Fibroblast of gingiva (primary cell): ENCODE results near the gene USH2A.
"Not testable (repeated sequence)": the region's sequence is repeated elsewhere in the genome, so short reads cannot be mapped to it uniquely, and the experiment has no call there.

Experiments
- DNase-seq: peaks from one replicate; pipeline ENCODE4 v3.0.0-alpha.2; 2011; ENCODE audit warnings: low read depth

Gene USH2A

GRCh38 chr1:216410026-216410425, 13.2 kb downstream of the USH2A start:
- DNase-seq: no peak

DNA sequence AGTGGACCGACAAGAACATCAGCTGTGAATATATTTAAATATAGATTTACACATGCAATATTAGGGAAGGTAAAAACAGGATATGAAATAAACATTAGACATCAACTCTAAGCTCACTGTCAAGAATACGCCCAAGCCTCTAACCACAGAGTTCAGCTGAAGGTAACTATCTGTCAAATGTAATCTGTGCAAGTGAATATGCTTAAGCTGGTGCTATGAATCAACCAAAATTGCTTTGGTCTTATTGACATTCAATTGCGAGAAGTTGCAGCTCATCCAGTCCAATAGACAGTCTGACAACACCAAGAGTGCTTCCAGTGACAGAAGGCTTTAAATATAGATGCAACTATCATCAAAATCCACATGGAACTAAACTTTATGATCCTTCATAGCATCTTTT, 32.3 kb downstream of the USH2A start:
- DNase-seq: no peak

- no peak for DNase-seq
These were observed 33.5 kb downstream of the USH2A start for GRCh38 chr1:216389774-216390173.

GRCh38 chr1:216388558-216388957, 34.7 kb downstream of the USH2A start:
- DNase-seq: no peak

GRCh38 chr1:216387782-216388181, 35.5 kb downstream of the USH2A start:
- DNase-seq: no peak

DNA sequence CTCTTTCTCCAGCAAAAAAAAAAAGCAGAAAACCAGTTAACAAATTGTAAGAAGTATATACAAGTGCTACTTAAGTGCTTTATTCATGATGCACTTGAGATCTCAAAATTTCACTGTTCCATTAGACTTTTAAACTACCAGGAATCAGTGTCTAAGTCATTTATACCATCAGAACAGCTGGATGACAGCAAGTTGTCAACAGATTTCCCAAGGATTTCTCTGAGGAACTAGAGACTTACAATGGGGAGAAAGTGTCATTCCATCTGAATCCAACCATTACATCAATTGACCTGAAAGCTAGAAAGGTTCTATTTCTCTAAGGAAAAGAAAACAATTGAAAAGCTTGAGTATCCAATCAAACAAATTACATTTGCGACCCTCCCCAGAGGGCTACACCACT, 43.8 kb downstream of the USH2A start:
- DNase-seq: no peak

- DNase-seq: no peak
These were observed 55.0 kb downstream of the USH2A start for GRCh38 chr1:216368249-216368648.

DNA sequence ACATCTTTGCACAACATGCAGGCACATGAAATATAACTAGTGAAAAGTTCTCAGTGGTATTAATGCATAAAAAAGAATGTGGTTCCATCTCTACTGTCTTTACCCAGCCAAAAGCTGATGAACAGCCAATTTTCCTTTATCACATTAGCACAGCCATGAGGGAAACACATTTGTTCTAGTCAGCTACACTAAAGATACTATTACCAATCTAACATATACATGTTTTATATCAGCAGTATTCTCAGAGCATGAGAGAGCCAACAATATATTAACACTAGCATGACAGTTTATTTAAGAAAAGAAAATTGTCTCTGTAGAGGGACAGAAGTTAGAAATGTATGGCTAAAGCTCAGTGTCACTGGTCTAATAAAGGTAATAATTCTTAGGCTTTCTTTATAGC, 56.3 kb downstream of the USH2A start:
- no peak for DNase-seq

DNA sequence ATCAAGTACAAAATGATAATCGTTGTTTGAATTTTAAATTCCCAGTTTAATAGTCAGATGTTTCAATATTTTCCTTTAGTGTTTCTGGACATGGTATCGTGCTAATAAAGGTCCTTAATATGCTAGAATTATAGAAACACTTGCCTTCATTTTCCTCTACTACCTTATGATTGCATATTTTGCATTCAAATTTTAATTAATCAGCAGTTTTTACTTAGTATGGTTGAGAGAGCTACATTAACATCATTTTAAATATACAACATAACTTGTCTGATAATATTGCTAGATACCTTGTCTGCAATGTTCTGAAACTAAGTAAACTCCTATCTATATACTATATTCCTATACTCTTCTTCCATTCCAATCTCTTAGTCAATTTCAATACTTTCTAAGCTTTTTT, 66.3 kb downstream of the USH2A start:
- no peak for DNase-seq

GRCh38 chr1:216350186-216350585, 73.1 kb downstream of the USH2A start:
- no peak for DNase-seq

GRCh38 chr1:216346526-216346925, 76.7 kb downstream of the USH2A start:
- DNase-seq: no peak

GRCh38 chr1:216340542-216340941, 82.7 kb downstream of the USH2A start:
- not testable (repeated sequence) for DNase-seq

- DNase-seq: no peak
These were observed 90.8 kb downstream of the USH2A start for GRCh38 chr1:216332462-216332861.

GRCh38 chr1:216332003-216332402, 91.2 kb downstream of the USH2A start:
- DNase-seq: no peak

- no peak for DNase-seq
These were observed 92.0 kb downstream of the USH2A start for GRCh38 chr1:216331211-216331610.

GRCh38 chr1:216330262-216330661, 93.0 kb downstream of the USH2A start:
- DNase-seq: no peak

- DNase-seq: no peak
These were observed 97.3 kb downstream of the USH2A start for GRCh38 chr1:216325946-216326345.

GRCh38 chr1:216325336-216325735, 97.9 kb downstream of the USH2A start:
- no peak for DNase-seq

- no peak for DNase-seq
These were observed 99.9 kb downstream of the USH2A start for GRCh38 chr1:216323344-216323743.

DNA sequence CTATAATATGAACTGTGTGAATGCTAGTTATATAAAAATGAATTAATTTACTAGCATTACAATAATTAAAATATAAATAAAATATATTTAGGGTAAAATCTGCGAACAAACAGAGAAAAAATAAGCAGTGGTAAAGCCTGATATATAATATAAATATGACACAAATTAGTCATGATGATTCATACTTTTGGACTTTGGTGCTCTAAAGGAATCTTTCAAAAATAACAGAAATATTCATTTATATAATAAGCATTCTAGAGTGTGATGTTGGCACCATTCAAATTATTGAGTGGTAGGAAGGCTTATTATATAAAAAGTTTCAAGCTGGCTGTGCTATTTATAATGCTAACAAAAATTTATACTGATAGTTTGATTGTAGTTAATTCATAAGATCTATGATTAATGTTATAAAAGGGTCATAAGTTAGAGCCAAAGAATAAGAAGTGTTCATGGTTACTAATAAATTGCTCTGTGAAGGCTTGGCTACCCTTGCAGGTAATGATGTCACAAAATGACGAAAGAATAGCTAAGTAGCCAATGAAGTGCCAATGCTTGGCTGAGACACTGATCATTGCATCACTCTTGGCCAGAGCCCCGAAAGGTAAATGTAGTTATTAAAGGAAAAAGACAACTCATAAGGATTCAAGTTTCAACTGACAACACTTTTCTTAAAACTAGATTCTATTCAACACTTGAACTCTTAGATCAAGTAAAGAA, 108.7 kb downstream of the USH2A start:
- peak; percentile 5 for DNase-seq

DNA sequence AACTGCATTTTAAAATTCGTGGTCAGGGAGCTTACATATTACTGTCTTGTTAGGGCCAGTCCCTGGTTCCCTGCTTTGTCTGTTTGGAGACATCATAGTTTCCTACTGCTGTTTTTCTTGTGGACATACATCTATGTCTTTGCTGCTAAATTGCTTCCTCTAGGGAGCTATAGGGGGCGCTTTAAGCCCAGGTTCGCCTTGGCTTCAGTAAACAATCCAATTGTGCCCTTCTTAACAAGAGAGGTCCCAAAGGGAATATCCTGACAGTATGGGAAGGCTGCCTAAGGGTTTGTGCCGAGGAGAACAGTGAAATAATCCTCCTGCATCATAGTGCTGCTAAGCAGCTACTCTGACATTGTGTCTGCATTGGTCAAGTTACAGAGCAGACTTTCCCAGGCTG, 112.5 kb downstream of the USH2A start:
- peak; percentile 88 for DNase-seq

DNA sequence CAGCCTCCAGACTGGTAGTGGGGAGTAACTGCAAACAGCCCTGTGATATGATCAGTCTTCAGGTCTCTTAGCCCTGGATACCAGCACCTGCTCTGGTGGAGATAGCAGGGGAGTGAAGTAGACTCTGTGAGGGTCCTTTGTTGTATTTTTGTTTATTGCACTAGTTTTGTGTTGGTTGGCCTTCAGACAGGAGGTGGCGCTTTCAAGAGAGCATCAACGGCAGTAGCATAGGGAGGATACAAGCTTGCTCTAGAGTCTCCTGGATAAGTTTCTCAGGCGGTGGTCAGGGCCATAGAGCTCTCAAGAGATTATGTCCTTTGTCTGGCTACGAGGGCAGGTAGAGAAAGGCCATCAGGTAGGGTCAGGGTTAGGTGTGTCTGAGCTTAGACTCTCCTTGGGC, 116.4 kb downstream of the USH2A start:
- no peak for DNase-seq

DNA sequence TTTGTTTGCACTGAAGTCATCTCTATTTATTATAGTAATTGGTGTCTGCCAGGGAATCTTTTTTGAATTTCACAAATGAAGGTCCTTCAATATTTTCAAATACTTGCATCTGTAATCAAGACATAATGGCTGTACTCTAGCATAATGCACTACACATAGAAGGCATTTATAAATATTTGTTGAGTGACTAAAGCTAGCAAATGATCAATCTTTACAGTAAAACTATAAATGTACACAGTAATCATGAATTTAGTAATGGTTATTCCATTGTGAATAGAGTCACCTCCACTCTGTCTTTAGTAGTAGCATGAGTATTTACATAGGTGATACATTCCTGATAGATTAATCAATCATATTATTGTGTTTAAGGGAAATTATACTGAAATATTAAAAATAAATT, 119.6 kb downstream of the USH2A start:
- no peak for DNase-seq

DNA sequence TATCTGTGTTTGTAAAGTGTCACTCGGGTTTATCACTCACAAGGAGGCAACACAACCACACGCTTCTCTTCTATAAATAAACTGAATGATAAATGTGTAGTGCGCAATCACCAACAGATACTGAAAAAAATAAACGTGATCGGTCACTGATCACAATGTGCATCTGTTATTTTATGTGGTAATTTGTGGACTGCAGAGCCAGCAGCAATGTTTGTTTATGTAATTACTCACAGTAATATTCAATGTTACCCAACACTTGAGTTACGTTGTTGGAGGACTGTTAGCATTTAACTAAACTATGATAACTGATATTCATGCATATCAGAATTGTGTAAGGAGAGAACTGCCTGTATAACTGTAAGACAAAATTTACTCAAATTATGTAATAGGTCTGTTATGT, 129.6 kb downstream of the USH2A start:
- peak; percentile 75 for DNase-seq

DNA sequence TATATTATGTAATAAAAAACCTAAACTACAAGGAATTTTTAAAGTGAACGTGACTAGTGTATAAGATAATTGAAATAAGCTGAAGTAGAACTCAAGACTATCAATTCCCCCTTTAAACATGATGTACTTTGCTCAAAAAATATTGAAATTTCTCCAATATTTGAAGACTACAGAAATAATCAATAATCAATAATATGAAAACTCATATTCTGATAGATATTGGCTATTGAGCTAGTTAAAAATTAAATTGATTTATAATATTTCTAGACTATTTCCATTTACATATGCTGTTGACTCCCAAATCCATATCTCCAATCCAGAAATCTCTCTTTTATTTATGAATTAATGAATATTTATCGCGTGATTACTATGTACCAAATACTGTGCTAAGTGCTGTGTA, 133.2 kb downstream of the USH2A start:
- DNase-seq: no peak
